Activated CD4-positive, alpha-beta T cell treated with anti-CD3 and anti-CD28 coated beads, Interleukin-10, Interleukin-2, amounts not matched to agents 100 ng/mL and 50 ng/mL, durations not matched to agents 16 hours and 8 hours (primary cell): ENCODE results near the gene CYP2C9.
"Not testable (repeated sequence)": the region's sequence is repeated elsewhere in the genome, so short reads cannot be mapped to it uniquely, and the experiment has no call there.

Experiments used
- DNase-seq: peaks from one replicate; pipeline ENCODE4 v3.0.0-alpha.2; 2020

The CYP2C9 gene

GRCh38 chr10:94938383-94938782 is at the start of gene CYP2C9:
TSS of gene CYP2C9 (plus strand) at chr10:94938658. CDS start at chr10:94938683, 25 bp downstream.
- DNase-seq: no peak

GRCh38 chr10:94889123-94889522 is 49.3 kb upstream of the CYP2C9 start:
- DNase-seq: no peak

GRCh38 chr10:94890264-94891022 is 48.0 kb upstream of the CYP2C9 start:
- DNase-seq: no peak

- DNase-seq: not testable (repeated sequence)
Observed at GRCh38 chr10:94898414-94898813, 40.0 kb upstream of the CYP2C9 start.

GRCh38 chr10:94902080-94902479 is 36.4 kb upstream of the CYP2C9 start:
- no peak for DNase-seq

- no peak for DNase-seq
Observed at GRCh38 chr10:94902570-94902969, 35.9 kb upstream of the CYP2C9 start.

- DNase-seq: not testable (repeated sequence)
Observed at GRCh38 chr10:94904506-94905148, 33.8 kb upstream of the CYP2C9 start.

- no peak for DNase-seq
Observed at GRCh38 chr10:94916423-94916822, 22.0 kb upstream of the CYP2C9 start.

GRCh38 chr10:94936721-94937120 is 1.7 kb upstream of the CYP2C9 start:
- DNase-seq: no peak

GRCh38 chr10:94943432-94944103 is 5.1 kb downstream of the CYP2C9 start:
- DNase-seq: not testable (repeated sequence)

- DNase-seq: not testable (repeated sequence)
Observed at GRCh38 chr10:94946181-94946580, 7.7 kb downstream of the CYP2C9 start.

GRCh38 chr10:94963901-94964300 is 25.4 kb downstream of the CYP2C9 start:
- peak; percentile 16 for DNase-seq

GRCh38 chr10:94983555-94983954 is 45.1 kb downstream of the CYP2C9 start:
- DNase-seq: no peak

GRCh38 chr10:94989192-94989591 is 50.7 kb downstream of the CYP2C9 start:
- DNase-seq: no peak

- DNase-seq: no peak
Observed at GRCh38 chr10:94991243-94991888, 52.9 kb downstream of the CYP2C9 start.

- no peak for DNase-seq
Observed at GRCh38 chr10:94992811-94993210, 54.4 kb downstream of the CYP2C9 start.

GRCh38 chr10:94997741-94998174 is 59.3 kb downstream of the CYP2C9 start:
- DNase-seq: no peak

- no peak for DNase-seq
Observed at GRCh38 chr10:95026461-95026860, 88.0 kb downstream of the CYP2C9 start.

- no peak for DNase-seq
Observed at GRCh38 chr10:95031656-95032055, 93.2 kb downstream of the CYP2C9 start.

- no peak for DNase-seq
Observed at GRCh38 chr10:95034401-95034800, 95.9 kb downstream of the CYP2C9 start.

GRCh38 chr10:95035332-95036295 is 97.2 kb downstream of the CYP2C9 start:
- no peak for DNase-seq

GRCh38 chr10:95039281-95039680 is 100.8 kb downstream of the CYP2C9 start:
- DNase-seq: no peak
